Lung microvascular endothelial cell (primary cell): ENCODE data around the gene VAV2. TPM values are rescaled to one million over a fixed set of nuclear protein-coding genes. Genes with fewer than 3 reads are reported as not detected.

ENCODE experiments used
- DNase-seq, 2 donors: peaks; one replicate each; pipeline versions ENCODE4 v3.0.0 to v3.0.0-alpha.2; 2010; ENCODE audit warnings: low read depth in 2 of 2
- total RNA-seq: library from RNA; depleted of rRNA; stranded (reverse); fragments of >200 nt; gene quantifications from 2 replicates; pipeline ENCODE4 v1.2.1, GENCODE V29; 2014

The VAV2 gene
- total RNA-seq, 1 donor from 2014 or later = 17.7 TPM

DNA sequence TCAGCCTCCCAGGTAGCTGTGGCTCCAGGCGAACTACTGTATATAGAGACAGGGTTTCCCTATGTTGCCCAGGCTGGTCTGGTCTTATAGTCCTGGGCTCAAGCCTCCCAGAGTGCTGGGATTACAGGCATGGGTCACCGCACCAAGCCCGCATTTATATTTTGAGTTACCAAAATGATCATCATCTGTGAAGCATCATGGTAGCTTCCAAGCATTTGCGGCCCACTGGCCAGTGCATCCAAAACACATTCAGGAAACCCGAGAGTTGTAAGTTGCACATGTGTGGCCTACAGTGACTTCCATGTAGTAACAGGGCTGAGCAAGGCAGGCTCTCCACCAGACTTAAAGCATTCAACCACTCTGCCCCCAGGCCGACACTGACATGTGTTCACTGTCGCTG is 35.4 kb upstream of the VAV2 start:
- no peak for DNase-seq

DNA sequence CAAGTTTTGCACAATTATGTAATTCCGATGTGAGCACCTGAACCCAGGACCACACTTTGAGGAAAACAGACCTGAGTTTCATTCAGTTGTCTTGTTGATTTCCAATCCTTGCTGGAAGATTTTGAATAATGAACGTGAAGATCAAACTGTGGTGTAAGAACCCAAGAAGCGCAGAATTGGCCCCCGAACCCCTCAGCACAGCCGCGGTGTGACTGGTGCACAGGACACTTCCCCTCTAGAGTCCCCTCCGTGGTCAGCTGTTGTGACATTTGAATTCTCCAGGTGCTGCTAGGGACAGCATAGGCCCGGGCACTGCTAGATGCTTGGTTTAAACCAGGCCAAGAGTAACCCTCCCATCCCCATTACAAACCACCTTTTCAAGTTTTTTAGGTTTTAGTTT is 34.9 kb upstream of the VAV2 start:
- no peak for DNase-seq

GRCh38 chr9:134026581-134026980 is 34.5 kb upstream of the VAV2 start:
- DNase-seq = no peak

GRCh38 chr9:134025606-134026541 is 33.8 kb upstream of the VAV2 start:
- DNase-seq = peak; percentile 23 to 43

GRCh38 chr9:134024828-134025605 is 32.9 kb upstream of the VAV2 start, which contains the start of gene BRD3OS:
BRD3OS (plus strand) TSS chr9:134025481; CDS start chr9:134026748, 1,267 bp downstream.
- peak; percentile 99 to 100 for DNase-seq

DNA sequence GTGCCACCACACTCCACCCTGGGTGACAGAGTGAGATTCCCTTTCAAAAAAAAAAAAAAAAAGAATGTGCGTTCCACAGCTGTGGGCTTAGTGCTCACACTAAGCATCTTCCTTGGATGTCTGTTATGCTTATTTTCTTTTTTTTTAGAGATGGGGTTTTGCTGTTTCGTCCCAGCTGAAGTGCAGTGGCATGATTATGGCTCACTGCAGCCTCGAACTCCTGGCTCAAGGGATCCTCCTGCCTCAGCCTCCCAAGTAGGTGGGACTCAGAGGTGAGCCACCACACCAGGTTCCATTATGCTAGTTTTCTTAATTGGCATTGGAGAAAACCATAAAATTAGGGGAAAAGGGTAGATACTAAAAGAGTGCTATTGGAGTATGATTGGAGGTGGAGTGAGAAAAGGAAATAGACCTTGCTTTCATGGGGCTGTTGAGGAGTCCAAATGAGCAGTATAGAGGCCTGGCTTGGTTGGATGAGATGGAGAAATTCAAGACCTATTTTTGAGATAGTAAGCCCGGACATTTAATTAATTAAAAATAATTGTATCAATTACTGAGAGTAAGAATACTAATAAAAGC is 32.2 kb upstream of the VAV2 start:
- no peak for DNase-seq

DNA sequence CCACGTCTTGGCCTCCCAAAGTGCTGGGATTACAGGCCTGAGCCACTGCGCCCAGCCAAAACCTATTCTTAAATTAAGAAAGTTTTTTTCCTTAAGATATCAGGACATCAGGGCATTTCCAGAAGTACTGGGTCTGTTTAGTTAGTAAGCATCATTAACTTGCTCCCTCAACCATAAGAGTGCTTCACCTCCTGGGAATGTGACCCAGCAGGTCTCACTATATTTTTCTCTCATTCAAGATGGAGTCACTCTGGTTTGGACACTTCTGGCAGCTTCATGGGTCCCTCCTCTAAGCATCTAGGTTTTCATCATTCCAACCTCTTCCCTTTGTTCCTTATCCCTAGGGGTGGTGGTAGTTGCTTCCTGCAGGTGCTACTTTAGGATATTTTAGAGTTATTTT is 22.8 kb upstream of the VAV2 start:
- no peak for DNase-seq

- no peak for DNase-seq
These were observed 19.3 kb upstream of the VAV2 start for GRCh38 chr9:134011401-134011800.

DNA sequence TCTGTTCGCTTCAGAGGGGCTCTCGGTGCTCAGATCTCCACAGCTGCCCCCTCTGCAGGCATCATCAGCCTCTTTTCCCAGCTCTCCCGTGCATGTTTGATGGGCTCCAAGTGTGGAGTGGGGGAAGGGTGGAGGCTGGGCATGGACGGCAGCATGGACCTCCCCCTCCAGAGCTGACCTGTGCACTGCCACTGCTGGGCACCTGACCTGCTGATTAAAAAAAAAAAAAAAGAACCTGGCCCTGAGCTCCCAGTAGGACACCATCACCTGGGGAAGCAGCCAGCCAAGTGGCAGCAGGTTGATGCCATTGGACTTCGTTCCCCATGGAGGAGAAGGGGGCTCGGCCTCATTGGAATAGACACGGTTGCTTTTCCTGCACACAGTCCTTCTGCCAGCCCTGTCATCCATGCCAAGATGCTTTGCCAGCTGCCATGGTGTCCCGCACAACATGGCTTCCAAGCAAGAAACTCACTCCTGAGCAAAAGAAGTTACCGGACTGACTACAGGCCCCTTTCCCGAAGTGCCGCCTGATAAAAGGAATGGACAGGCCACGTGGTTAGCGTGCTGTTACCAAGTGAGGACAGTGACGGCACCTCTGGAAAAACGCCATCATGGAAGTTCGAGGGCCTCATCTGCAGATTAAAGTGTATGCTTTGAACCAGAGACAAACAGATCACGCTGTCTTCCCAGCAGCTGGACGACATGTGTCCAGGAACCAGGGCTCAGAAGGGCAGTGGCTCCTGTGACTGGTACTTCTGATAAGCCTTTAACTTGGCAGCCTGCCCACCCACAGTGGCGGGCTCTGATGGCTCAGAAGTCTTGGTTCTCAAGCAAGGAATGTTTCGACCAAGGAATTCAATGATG is 18.4 kb upstream of the VAV2 start:
- peak; percentile 45 to 61 for DNase-seq

DNA sequence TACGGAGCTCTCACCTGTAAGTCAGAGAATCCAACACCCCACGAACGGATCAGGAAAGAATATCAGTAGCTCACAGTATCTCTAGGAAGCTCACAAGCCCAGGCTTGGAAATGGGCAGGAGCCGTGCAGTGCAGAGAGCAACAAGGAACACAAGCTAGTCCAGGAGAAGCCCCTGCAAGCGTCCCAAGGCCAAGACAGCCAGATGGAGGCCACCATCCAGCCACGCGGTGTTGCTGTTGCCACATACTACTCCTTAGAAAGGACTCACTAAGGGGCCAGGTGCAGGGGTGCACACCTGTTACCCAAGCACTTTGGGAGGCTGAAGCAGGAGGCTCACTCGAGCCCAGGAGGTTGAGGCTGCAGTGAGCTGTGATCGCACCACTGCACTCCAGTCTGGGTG is 15.4 kb upstream of the VAV2 start:
- no peak for DNase-seq

- DNase-seq = peak in 1 of 2 donors; percentile 20
These were observed 15.0 kb upstream of the VAV2 start for GRCh38 chr9:134007150-134007549.

- DNase-seq = no peak
These were observed 13.3 kb upstream of the VAV2 start for GRCh38 chr9:134005381-134005780.

GRCh38 chr9:134004881-134005280 is 12.8 kb upstream of the VAV2 start:
- no peak for DNase-seq

DNA sequence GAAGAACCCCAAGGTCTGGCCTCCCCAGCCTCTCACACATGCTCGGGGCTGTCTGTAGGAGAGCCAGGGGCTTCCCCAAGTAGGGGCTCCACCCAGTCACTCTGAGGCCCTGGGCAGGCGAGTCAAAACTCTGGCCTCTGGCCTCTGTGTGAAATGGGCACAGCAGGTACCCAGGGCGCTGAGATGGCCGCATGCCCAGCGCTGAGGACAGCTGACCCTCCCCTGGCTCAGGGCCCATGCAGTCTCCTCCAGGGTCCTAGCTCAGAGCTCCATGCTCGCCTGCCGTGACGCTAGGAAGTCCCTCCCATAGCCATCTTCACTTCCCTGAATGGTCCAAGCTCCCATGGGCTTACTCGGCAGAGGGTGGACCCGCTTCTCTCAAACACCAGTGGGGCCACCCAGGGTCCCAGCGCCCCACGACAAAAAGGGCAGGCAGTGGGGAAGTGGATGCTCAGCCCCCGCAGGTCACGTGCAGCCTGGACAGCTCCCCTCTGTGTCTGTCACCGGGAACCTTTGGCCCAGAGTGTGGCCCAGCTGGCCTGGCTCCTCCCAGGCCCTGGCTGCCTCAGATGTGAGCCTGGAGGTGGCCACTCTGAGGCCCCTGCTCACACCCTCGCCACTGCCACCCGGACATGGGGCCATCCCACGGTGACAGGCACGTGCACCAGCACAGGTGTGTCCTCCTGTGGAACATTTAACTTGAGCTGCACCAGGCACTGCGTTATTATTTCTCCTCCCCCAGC is 12.2 kb upstream of the VAV2 start:
- DNase-seq = no peak

- no peak for DNase-seq
These were observed 11.1 kb upstream of the VAV2 start for GRCh38 chr9:134003237-134003636.

DNA sequence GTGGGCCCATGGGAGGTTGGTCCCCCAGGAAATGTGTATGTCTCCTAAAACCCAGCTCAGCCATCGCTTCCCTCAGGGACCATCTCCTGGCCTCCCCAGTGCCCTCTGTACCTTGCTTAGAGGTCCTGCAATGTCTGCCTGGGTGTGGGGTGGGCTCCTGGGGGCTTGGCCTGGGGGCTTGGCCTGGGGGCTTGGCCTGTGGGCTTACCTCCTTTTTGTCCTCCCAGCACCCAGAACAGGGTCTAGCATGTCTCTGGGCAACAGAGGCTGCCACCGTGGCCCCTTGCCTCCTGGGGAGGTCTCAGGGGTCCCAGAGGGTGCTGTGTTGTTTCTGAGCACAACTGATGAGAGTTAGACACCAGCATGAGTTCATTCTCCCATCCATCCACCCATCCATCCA is 10.7 kb upstream of the VAV2 start:
- no peak for DNase-seq

GRCh38 chr9:133999851-134000265 is 7.7 kb upstream of the VAV2 start:
- no peak for DNase-seq

- DNase-seq = no peak
These were observed 6.9 kb upstream of the VAV2 start for GRCh38 chr9:133998915-133999595.

DNA sequence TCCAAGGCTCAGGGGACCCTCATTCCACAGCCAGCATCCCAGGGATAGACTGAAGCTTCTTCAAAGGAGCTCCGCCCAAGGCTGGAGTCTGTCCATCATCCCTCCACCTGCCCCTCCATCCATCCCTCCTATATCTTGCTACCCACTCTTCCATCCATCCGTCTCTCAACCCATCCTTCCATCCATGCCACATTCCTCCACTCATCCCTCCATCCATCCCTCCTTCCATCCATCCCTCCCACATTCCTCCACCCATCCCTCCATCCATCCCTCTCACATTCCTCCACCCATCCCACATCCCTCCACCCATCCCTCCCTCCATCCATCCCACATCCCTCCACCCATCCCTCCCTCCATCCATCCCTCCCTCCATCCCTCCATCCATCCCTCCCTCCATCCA is 5.5 kb upstream of the VAV2 start:
- DNase-seq = no peak
